SK-N-SH (cell line): ENCODE measurements around the gene CDAN1. TPM values are rescaled to one million over a fixed set of nuclear protein-coding genes. Genes with fewer than 3 reads are reported as not detected.

ENCODE experiments used
- CTCF ChIA-PET: fragments of 300-600, 350-600 bp; formaldehyde crosslinking; extraction: SDS; loops from one replicate; lab custom pipeline; 2021; lab: Yijun Ruan, JAX
- POLR2A ChIA-PET: fragments of 350-600 bp; sonication (Branson Sonifier 250); formaldehyde crosslinking; extraction: SDS; loops from one replicate; lab custom pipeline; 2020; ENCODE audit warnings: antibody characterized with exemption, inconsistent platforms; lab: Yijun Ruan, JAX
- DNase-seq: peaks from one replicate; pipeline ENCODE4 v3.0.0; 2012
- H2AFZ ChIP-seq: fragments of 200-600 bp; sonication (generic); 2 replicates; pipeline ENCODE4 v1.8.1; 2016; ENCODE audit warnings: antibody characterized with exemption, mild to moderate bottlenecking, low read depth
- H3F3A ChIP-seq: fragments of 200-600 bp; sonication (generic); replicated peaks from 2 replicates; pipeline ENCODE3; 2016; ENCODE audit warnings: antibody characterized with exemption, mild to moderate bottlenecking; ENCODE audit not compliant: insufficient read depth
- H3K27ac ChIP-seq, 2 experiments: fragments of 200-500 bp in 1 of 2; fragments of 200-600 bp in 1 of 2; sonication (Bioruptor generic) in 1 of 2; sonication (generic), shearing (Covaris generic) in 1 of 2; 2 replicates each; pipeline versions ENCODE4 v1.5.1 to v1.6.1; 2014 to 2016; ENCODE audit warnings: low read depth in 2 of 2, inconsistent platforms in 1 of 2, low read length in 1 of 2, mild to moderate bottlenecking in 1 of 2, mixed read lengths in 1 of 2
- H3K27me3 ChIP-seq: fragments of 200-600 bp; sonication (generic), shearing (Covaris generic); 2 replicates; pipeline ENCODE4 v1.6.1; 2016; ENCODE audit warnings: mixed run types; ENCODE audit not compliant: insufficient read depth
- H3K36me3 ChIP-seq, 2 experiments: fragments of 200-500 bp in 1 of 2; fragments of 200-600 bp in 1 of 2; sonication (Bioruptor generic) in 1 of 2; sonication (generic) in 1 of 2; replicated peaks in 1 of 2; 2 replicates each; pipeline versions ENCODE3 to v1.5.1; 2014 to 2016; ENCODE audit warnings: low read length in 1 of 2, mild to moderate bottlenecking in 1 of 2; ENCODE audit not compliant: insufficient read depth in 2 of 2, control insufficient read depth in 1 of 2
- H3K4me1 ChIP-seq, 2 experiments: fragments of 200-500 bp in 1 of 2; fragments of 200-600 bp in 1 of 2; sonication (Bioruptor generic) in 1 of 2; sonication (generic), shearing (Covaris generic) in 1 of 2; 2 replicates each; pipeline versions ENCODE4 v1.5.1 to v1.6.1; 2014 to 2016; ENCODE audit warnings: low read depth in 1 of 2, low read length in 1 of 2, mixed run types in 1 of 2; ENCODE audit not compliant: insufficient read depth in 2 of 2, control insufficient read depth in 1 of 2
- H3K4me2 ChIP-seq: fragments of 200-600 bp; sonication (generic), shearing (Covaris generic); 2 replicates; pipeline ENCODE4 v1.6.1; 2017; ENCODE audit warnings: mixed run types
- H3K4me3 ChIP-seq, 2 experiments: fragments of 200-500 bp in 1 of 2; fragments of 200-600 bp in 1 of 2; sonication (Bioruptor generic) in 1 of 2; sonication (generic), shearing (Covaris generic) in 1 of 2; 2 replicates each; pipeline versions ENCODE4 v1.5.1 to v1.8.1; 2014 to 2016; ENCODE audit warnings: low read depth in 2 of 2, inconsistent platforms in 1 of 2, low read length in 1 of 2, mild to moderate bottlenecking in 1 of 2, mixed read lengths in 1 of 2, moderate library complexity in 1 of 2
- H3K79me2 ChIP-seq: fragments of 200-600 bp; sonication (generic); 2 replicates; pipeline ENCODE4 v1.8.1; 2017; ENCODE audit warnings: mild to moderate bottlenecking; ENCODE audit not compliant: insufficient read depth
- H3K9ac ChIP-seq: fragments of 200-600 bp; sonication (generic); 2 replicates; pipeline ENCODE4 v1.6.1; 2017; ENCODE audit warnings: mixed run types
- H3K9me2 ChIP-seq: fragments of 200-600 bp; sonication (generic); 2 replicates; pipeline ENCODE4 v1.6.1; 2017; ENCODE audit warnings: mixed run types
- H3K9me3 ChIP-seq: fragments of 200-600 bp; sonication (generic); 2 replicates; pipeline ENCODE4 v1.6.1; 2017; ENCODE audit warnings: mixed run types, mild to moderate bottlenecking, moderate library complexity
- H4K20me1 ChIP-seq: fragments of 200-600 bp; sonication (generic); 2 replicates; pipeline ENCODE4 v1.6.1; 2017; ENCODE audit warnings: mild to moderate bottlenecking, mixed run types; ENCODE audit not compliant: insufficient read depth
- CHD2 ChIP-seq: fragments of 150-350 bp; IDR thresholded peaks from 2 replicates; pipeline ENCODE4 v1.6.1; 2018; ENCODE audit warnings: low read length; ENCODE audit not compliant: partially characterized antibody
- ELF1 ChIP-seq: IDR thresholded peaks from 2 replicates; pipeline ENCODE4 v1.4.0; 2012
- FOSL2 ChIP-seq: IDR thresholded peaks from 2 replicates; pipeline ENCODE4 v1.4.0; 2012; ENCODE audit warnings: low read depth, mild to moderate bottlenecking, moderate library complexity, borderline replicate concordance
- NFIC ChIP-seq: IDR thresholded peaks from 2 replicates; pipeline ENCODE4 v1.4.0; 2012; ENCODE audit warnings: borderline replicate concordance
- POLR2AphosphoS5 ChIP-seq: IDR thresholded peaks from 2 replicates; pipeline ENCODE4 v1.6.1; 2012; ENCODE audit warnings: low read depth, low read length
- RCOR1 ChIP-seq: fragments of 150-350 bp; IDR thresholded peaks from 2 replicates; pipeline ENCODE4 v1.6.1; 2017; ENCODE audit warnings: antibody characterized with exemption, low read length
- SIN3A ChIP-seq: IDR thresholded peaks from 2 replicates; pipeline ENCODE4 v1.6.1; 2012; ENCODE audit warnings: low read depth, mild to moderate bottlenecking, low read length, moderate library complexity, borderline replicate concordance
- TAF1 ChIP-seq: IDR thresholded peaks from 2 replicates; pipeline ENCODE4 v1.6.1; 2012; ENCODE audit warnings: low read depth, mild to moderate bottlenecking, low read length, moderate library complexity, borderline replicate concordance
- WGBS: methylation state at CpG from one replicate; pipeline ENCODE4 v1.1.6; 2017; ENCODE audit warnings: low lambda C conversion rate; 5-methylcytosine and 5-hydroxymethylcytosine counted together
- polyA plus RNA-seq, 3 experiments: library from polyadenylated mRNA; depleted of rRNA; stranded (reverse); fragments of >200 nt; gene quantifications; 2 replicates each; pipeline ENCODE4 v1.2.3, GENCODE V29; 2012
- TF ChIP-seq, protein P1 (sequence below): fragments of 150-350 bp; IDR thresholded peaks from 2 replicates; pipeline ENCODE4 v1.6.1; 2017; ENCODE audit warnings: antibody characterized with exemption, low read length, low read depth, borderline replicate concordance
- TF ChIP-seq, protein P2 (sequence below): IDR thresholded peaks from 2 replicates; pipeline ENCODE4 v1.4.0; 2012; ENCODE audit warnings: low read depth, borderline replicate concordance
- TF ChIP-seq, protein P3 (sequence below): fragments of 150-350 bp; IDR thresholded peaks from 2 replicates; pipeline ENCODE4 v1.6.1; 2016; ENCODE audit warnings: mild to moderate bottlenecking, low read depth, low read length

Gene CDAN1
- polyA plus RNA-seq, 1 of the 3 experiments (the other 2 are of a cell fraction), result 6.2 TPM

DNA sequence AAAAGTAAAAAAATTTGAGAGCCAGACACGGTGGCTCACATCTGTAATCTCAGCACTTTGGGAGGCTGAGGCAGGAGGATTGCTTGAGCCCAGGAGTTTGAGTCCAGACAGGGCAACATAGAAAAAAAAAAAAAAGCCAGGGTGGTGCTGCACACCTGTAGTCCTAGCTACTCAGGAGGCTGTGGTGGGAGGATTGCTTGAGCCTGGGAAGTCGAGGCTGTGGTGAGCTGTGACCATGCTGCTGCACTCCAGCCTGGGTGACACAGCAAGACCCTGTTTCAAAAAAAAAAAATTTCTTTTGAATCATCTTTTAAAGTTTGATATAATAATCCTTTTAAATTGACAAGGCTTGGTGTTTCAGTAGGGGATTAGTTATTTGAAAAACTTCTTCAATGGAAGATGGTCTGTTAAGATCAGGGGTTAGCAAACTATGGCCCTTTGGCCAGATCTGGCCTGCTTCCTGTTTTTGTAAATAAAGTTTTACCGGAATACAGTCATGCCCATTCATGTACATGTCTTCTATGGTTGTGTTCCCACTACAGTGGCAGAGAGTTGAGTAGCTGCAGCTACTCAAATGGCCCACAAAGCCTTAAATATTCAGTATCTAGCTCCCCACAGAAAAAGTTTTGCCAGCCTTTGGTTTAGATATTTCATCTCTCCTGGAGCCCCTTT lies 28.9 kb downstream of the CDAN1 start:
- Histone ChIP-seq H3K4me3 (no peak overlapping the region), H3K9ac (no peak overlapping the region), H3K4me2 (no peak overlapping the region), H3K27ac (no peak overlapping the region), H3K27me3 (no peaks in the 10 kb centered on the region), H3K36me3 (peaks cover 0 to 3% of the 10 kb centered on the region in 2 experiments), H3K9me3 (no peaks in the 10 kb centered on the region), H3F3A (peaks cover 3% of the 10 kb centered on the region), H3K4me1 (no peaks in the 10 kb centered on the region), H3K9me2 (no peaks in the 10 kb centered on the region), H2AFZ (no peak overlapping the region), H3K79me2 (no peaks in the 10 kb centered on the region), H4K20me1 (no peaks in the 10 kb centered on the region)
- TF ChIP-seq TAF1 (no peak), RCOR1 (no peak), SIN3A (no peak)
- ChIA-PET POLR2A (no interaction called here), CTCF (interaction anchor here (1.2 to 1.4 kb wide), 2 partner anchors 218 to 248 kb away, joined by 4 to 6 read pairs; no protein-coding TSS in a partner anchor)
- no peak for DNase-seq
- WGBS, result 77% methylated on average over 3 of the region's 3 CpGs

DNA sequence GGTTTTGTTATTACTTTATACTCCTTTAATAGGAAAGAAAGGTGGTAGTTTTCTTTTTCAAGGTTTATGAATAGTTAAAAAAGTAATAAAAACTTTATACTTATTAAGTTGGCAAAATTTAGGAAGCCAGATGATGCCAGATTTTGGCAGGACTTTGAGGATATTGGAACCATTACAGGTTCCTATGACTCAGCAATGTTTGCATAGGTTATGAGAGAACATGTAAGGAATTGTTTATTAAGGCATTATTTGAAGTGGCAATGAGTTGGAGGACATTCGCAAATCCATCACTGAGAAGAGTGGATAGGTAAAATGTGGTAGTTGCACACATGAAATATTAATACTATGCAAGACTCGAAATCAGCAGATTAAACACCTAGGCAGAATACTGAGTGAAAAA lies 29.9 kb downstream of the CDAN1 start:
- 78% methylated on average over 2 of the region's 2 CpGs for whole genome bisulfite sequencing
- ChIA-PET POLR2A (no interaction called here), CTCF (interaction anchor here (0.9 to 7.2 kb wide), 4 partner anchors 18 to 249 kb away, joined by 3 to 70 read pairs (median 5); no protein-coding TSS in a partner anchor)
- Histone ChIP-seq H3K9ac (no peak overlapping the region), H3K4me2 (no peak overlapping the region), H4K20me1 (no peaks in the 10 kb centered on the region), H3K9me2 (no peaks in the 10 kb centered on the region), H3K27me3 (no peaks in the 10 kb centered on the region), H3K27ac (no peak overlapping the region), H2AFZ (no peak overlapping the region), H3K4me1 (no peaks in the 10 kb centered on the region), H3K4me3 (no peak overlapping the region), H3K79me2 (no peaks in the 10 kb centered on the region), H3F3A (peaks cover under 1% of the 10 kb centered on the region), H3K9me3 (no peaks in the 10 kb centered on the region), H3K36me3 (peaks cover 0 to 3% of the 10 kb centered on the region in 2 experiments)
- TF ChIP-seq NFIC, result no peak
- no peak for DNase-seq

- H3K36me3 ChIP-seq, result peaks cover 0 to 13% of the 10 kb centered on the region in 2 experiments
- H3K4me3 ChIP-seq, result no peak overlapping the region
- H3K9me2 ChIP-seq, result no peaks in the 10 kb centered on the region
- TF ChIP-seq CHD2 (no peak), ELF1 (no peak), POLR2AphosphoS5 (no peak), SIN3A (no peak), NFIC (no peak), FOSL2 (no peak)
- TF ChIP-seq, protein P1, sequence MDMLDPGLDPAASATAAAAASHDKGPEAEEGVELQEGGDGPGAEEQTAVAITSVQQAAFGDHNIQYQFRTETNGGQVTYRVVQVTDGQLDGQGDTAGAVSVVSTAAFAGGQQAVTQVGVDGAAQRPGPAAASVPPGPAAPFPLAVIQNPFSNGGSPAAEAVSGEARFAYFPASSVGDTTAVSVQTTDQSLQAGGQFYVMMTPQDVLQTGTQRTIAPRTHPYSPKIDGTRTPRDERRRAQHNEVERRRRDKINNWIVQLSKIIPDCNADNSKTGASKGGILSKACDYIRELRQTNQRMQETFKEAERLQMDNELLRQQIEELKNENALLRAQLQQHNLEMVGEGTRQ, result no peak
- TF ChIP-seq, protein P2, sequence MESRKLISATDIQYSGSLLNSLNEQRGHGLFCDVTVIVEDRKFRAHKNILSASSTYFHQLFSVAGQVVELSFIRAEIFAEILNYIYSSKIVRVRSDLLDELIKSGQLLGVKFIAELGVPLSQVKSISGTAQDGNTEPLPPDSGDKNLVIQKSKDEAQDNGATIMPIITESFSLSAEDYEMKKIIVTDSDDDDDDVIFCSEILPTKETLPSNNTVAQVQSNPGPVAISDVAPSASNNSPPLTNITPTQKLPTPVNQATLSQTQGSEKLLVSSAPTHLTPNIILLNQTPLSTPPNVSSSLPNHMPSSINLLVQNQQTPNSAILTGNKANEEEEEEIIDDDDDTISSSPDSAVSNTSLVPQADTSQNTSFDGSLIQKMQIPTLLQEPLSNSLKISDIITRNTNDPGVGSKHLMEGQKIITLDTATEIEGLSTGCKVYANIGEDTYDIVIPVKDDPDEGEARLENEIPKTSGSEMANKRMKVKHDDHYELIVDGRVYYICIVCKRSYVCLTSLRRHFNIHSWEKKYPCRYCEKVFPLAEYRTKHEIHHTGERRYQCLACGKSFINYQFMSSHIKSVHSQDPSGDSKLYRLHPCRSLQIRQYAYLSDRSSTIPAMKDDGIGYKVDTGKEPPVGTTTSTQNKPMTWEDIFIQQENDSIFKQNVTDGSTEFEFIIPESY, result no peak
- TF ChIP-seq, protein P3, sequence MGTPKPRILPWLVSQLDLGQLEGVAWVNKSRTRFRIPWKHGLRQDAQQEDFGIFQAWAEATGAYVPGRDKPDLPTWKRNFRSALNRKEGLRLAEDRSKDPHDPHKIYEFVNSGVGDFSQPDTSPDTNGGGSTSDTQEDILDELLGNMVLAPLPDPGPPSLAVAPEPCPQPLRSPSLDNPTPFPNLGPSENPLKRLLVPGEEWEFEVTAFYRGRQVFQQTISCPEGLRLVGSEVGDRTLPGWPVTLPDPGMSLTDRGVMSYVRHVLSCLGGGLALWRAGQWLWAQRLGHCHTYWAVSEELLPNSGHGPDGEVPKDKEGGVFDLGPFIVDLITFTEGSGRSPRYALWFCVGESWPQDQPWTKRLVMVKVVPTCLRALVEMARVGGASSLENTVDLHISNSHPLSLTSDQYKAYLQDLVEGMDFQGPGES, result no peak
- no peaks in the 10 kb centered on the region for H3K9me3 ChIP-seq
- no peak overlapping the region for H2AFZ ChIP-seq
- H3K4me2 ChIP-seq, result no peak overlapping the region
- H3K4me1 ChIP-seq, result no peaks in the 10 kb centered on the region
- H3K9ac ChIP-seq, result no peak overlapping the region
- ChIA-PET CTCF (interaction anchor here (0.8 to 7.2 kb wide), 9 partner anchors 11 to 580 kb away, joined by 3 to 70 read pairs (median 5); no protein-coding TSS in a partner anchor), POLR2A (interaction anchor here (1.1 kb wide), 1 partner anchor 18 kb away, joined by 3 read pairs; no protein-coding TSS in a partner anchor)
- no peaks in the 10 kb centered on the region for H3K27me3 ChIP-seq
- no peaks in the 10 kb centered on the region for H3F3A ChIP-seq
- peaks cover 4% of the 10 kb centered on the region; the same call in 1 of the 2 replicates for H3K79me2 ChIP-seq
- no peak for DNase-seq
- no peaks in the 10 kb centered on the region for H4K20me1 ChIP-seq
- H3K27ac ChIP-seq, result no peak overlapping the region
- 97% methylated on average over 5 of the region's 5 CpGs for WGBS
Observed at GRCh38 chr15:42705336-42705735, 31.6 kb downstream of the CDAN1 start.
